ENCODE data around the gene MYO5B. TPM values are rescaled to one million over a fixed set of nuclear protein-coding genes. Genes with fewer than 3 reads are reported as not detected.

The MYO5B gene
- total RNA-seq, 1 donor from 2014 or later, result not detected

GRCh38 chr18:50080932-50081560 lies 113.9 kb downstream of the MYO5B start:
- no peak for DNase-seq (ENCODE audit: low spot score)
- peaks cover 2% of the 10 kb centered on the region for H3K27me3 Mint-ChIP-seq (ENCODE audit: low read depth)
- no peaks in the 10 kb centered on the region for H3K4me1 Mint-ChIP-seq (ENCODE audit: low read depth)
- intact Hi-C loops (cut with micrococcal nuclease), result no loop called here
- no peaks in the 10 kb centered on the region for H3K36me3 Mint-ChIP-seq (ENCODE audit: low read depth)
- H3K9me3 Mint-ChIP-seq, result no peaks in the 10 kb centered on the region
- no peak overlapping the region for H3K27ac Mint-ChIP-seq
- H3K4me3 Mint-ChIP-seq (ENCODE audit: low read depth), result no peak overlapping the region

GRCh38 chr18:50080316-50080715 lies 114.6 kb downstream of the MYO5B start:
- Mint-ChIP-seq H3K4me3 (ENCODE audit: low read depth) (no peak overlapping the region), H3K36me3 (ENCODE audit: low read depth) (no peaks in the 10 kb centered on the region), H3K4me1 (ENCODE audit: low read depth) (no peaks in the 10 kb centered on the region), H3K9me3 (no peaks in the 10 kb centered on the region), H3K27ac (no peak overlapping the region), H3K27me3 (ENCODE audit: low read depth) (peaks cover 2% of the 10 kb centered on the region)
- no peak for DNase-seq (ENCODE audit: low spot score)
- intact Hi-C loops (cut with micrococcal nuclease), result no loop called here

GRCh38 chr18:50079571-50080295 lies 115.2 kb downstream of the MYO5B start:
- no peak overlapping the region for H3K4me3 Mint-ChIP-seq (ENCODE audit: low read depth)
- H3K4me1 Mint-ChIP-seq (ENCODE audit: low read depth), result no peaks in the 10 kb centered on the region
- H3K36me3 Mint-ChIP-seq (ENCODE audit: low read depth), result no peaks in the 10 kb centered on the region
- intact Hi-C loops (cut with micrococcal nuclease), result no loop called here
- no peaks in the 10 kb centered on the region for H3K9me3 Mint-ChIP-seq
- no peak for DNase-seq (ENCODE audit: low spot score)
- H3K27me3 Mint-ChIP-seq (ENCODE audit: low read depth), result peaks cover 5% of the 10 kb centered on the region
- H3K27ac Mint-ChIP-seq, result no peak overlapping the region

GRCh38 chr18:50076277-50076676 lies 118.7 kb downstream of the MYO5B start:
- Mint-ChIP-seq H3K27ac (no peak overlapping the region), H3K4me3 (ENCODE audit: low read depth) (no peak overlapping the region), H3K27me3 (ENCODE audit: low read depth) (peaks cover 8% of the 10 kb centered on the region), H3K9me3 (no peaks in the 10 kb centered on the region), H3K36me3 (ENCODE audit: low read depth) (no peaks in the 10 kb centered on the region), H3K4me1 (ENCODE audit: low read depth) (no peaks in the 10 kb centered on the region)
- DNase-seq (ENCODE audit: low spot score), result no peak
- intact Hi-C loops (cut with micrococcal nuclease), result no loop called here

GRCh38 chr18:50075772-50076171 lies 119.2 kb downstream of the MYO5B start:
- Mint-ChIP-seq H3K27ac (no peak overlapping the region), H3K27me3 (ENCODE audit: low read depth) (peaks cover 13% of the 10 kb centered on the region), H3K36me3 (ENCODE audit: low read depth) (no peaks in the 10 kb centered on the region), H3K4me1 (ENCODE audit: low read depth) (no peaks in the 10 kb centered on the region), H3K4me3 (ENCODE audit: low read depth) (no peak overlapping the region), H3K9me3 (no peaks in the 10 kb centered on the region)
- intact Hi-C loops (cut with micrococcal nuclease), result no loop called here
- DNase-seq (ENCODE audit: low spot score), result no peak

GRCh38 chr18:50074404-50074803 lies 120.5 kb downstream of the MYO5B start:
- Mint-ChIP-seq H3K27me3 (ENCODE audit: low read depth) (peaks cover 13% of the 10 kb centered on the region), H3K9me3 (no peaks in the 10 kb centered on the region), H3K4me1 (ENCODE audit: low read depth) (no peaks in the 10 kb centered on the region), H3K27ac (no peak overlapping the region), H3K4me3 (ENCODE audit: low read depth) (no peak overlapping the region), H3K36me3 (ENCODE audit: low read depth) (no peaks in the 10 kb centered on the region)
- no peak for DNase-seq (ENCODE audit: low spot score)
- intact Hi-C loops (cut with micrococcal nuclease), result no loop called here

- Mint-ChIP-seq H3K36me3 (ENCODE audit: low read depth) (no peaks in the 10 kb centered on the region), H3K9me3 (no peaks in the 10 kb centered on the region), H3K4me1 (ENCODE audit: low read depth) (no peaks in the 10 kb centered on the region), H3K27me3 (ENCODE audit: low read depth) (peaks cover 13% of the 10 kb centered on the region), H3K4me3 (ENCODE audit: low read depth) (no peak overlapping the region), H3K27ac (no peak overlapping the region)
- intact Hi-C loops (cut with micrococcal nuclease), result no loop called here
- no peak for DNase-seq (ENCODE audit: low spot score)
Measured at GRCh38 chr18:50073319-50073718, 121.6 kb downstream of the MYO5B start.

GRCh38 chr18:50072146-50072545 lies 122.8 kb downstream of the MYO5B start:
- no peaks in the 10 kb centered on the region for H3K36me3 Mint-ChIP-seq (ENCODE audit: low read depth)
- no peaks in the 10 kb centered on the region for H3K4me1 Mint-ChIP-seq (ENCODE audit: low read depth)
- DNase-seq (ENCODE audit: low spot score), result no peak
- no peaks in the 10 kb centered on the region for H3K9me3 Mint-ChIP-seq
- no peak overlapping the region for H3K27ac Mint-ChIP-seq
- no peak overlapping the region for H3K4me3 Mint-ChIP-seq (ENCODE audit: low read depth)
- peaks cover 11% of the 10 kb centered on the region for H3K27me3 Mint-ChIP-seq (ENCODE audit: low read depth)
- intact Hi-C loops (cut with micrococcal nuclease), result no loop called here

- Mint-ChIP-seq H3K27me3 (ENCODE audit: low read depth) (peaks cover 13% of the 10 kb centered on the region), H3K36me3 (ENCODE audit: low read depth) (no peaks in the 10 kb centered on the region)
- intact Hi-C loops (cut with micrococcal nuclease), result no loop called here
Measured at GRCh38 chr18:50071397-50071796, 123.5 kb downstream of the MYO5B start.

GRCh38 chr18:50069422-50069821 lies 125.5 kb downstream of the MYO5B start:
- no peak for DNase-seq (ENCODE audit: low spot score)
- no peaks in the 10 kb centered on the region for H3K36me3 Mint-ChIP-seq (ENCODE audit: low read depth)
- intact Hi-C loops (cut with micrococcal nuclease), result no loop called here
- no peaks in the 10 kb centered on the region for H3K9me3 Mint-ChIP-seq
- H3K4me1 Mint-ChIP-seq (ENCODE audit: low read depth), result no peaks in the 10 kb centered on the region
- H3K27ac Mint-ChIP-seq, result no peak overlapping the region
- H3K27me3 Mint-ChIP-seq (ENCODE audit: low read depth), result peaks cover 14% of the 10 kb centered on the region
- no peak overlapping the region for H3K4me3 Mint-ChIP-seq (ENCODE audit: low read depth)

More at GRCh38 chr18:50071397-50071796, 123.5 kb downstream of the MYO5B start:
- Mint-ChIP-seq H3K4me3 (ENCODE audit: low read depth) (no peak overlapping the region), H3K4me1 (ENCODE audit: low read depth) (no peaks in the 10 kb centered on the region), H3K9me3 (no peaks in the 10 kb centered on the region), H3K27ac (no peak overlapping the region)
- no peak for DNase-seq (ENCODE audit: low spot score)

- Mint-ChIP-seq H3K27me3 (ENCODE audit: low read depth) (peaks cover 12% of the 10 kb centered on the region), H3K9me3 (no peaks in the 10 kb centered on the region), H3K27ac (no peak overlapping the region), H3K4me3 (ENCODE audit: low read depth) (no peak overlapping the region), H3K4me1 (ENCODE audit: low read depth) (no peaks in the 10 kb centered on the region), H3K36me3 (ENCODE audit: low read depth) (no peaks in the 10 kb centered on the region)
- DNase-seq (ENCODE audit: low spot score), result no peak
- intact Hi-C loops (cut with micrococcal nuclease), result no loop called here
Measured at GRCh38 chr18:50065527-50065926, 129.4 kb downstream of the MYO5B start.

GRCh38 chr18:50065039-50065438 lies 129.9 kb downstream of the MYO5B start:
- Mint-ChIP-seq H3K4me1 (ENCODE audit: low read depth) (no peaks in the 10 kb centered on the region), H3K36me3 (ENCODE audit: low read depth) (no peaks in the 10 kb centered on the region), H3K27me3 (ENCODE audit: low read depth) (peaks cover 12% of the 10 kb centered on the region), H3K27ac (no peak overlapping the region), H3K9me3 (no peaks in the 10 kb centered on the region), H3K4me3 (ENCODE audit: low read depth) (no peak overlapping the region)
- no peak for DNase-seq (ENCODE audit: low spot score)
- intact Hi-C loops (cut with micrococcal nuclease), result no loop called here

- Mint-ChIP-seq H3K27me3 (ENCODE audit: low read depth) (peaks cover 25% of the 10 kb centered on the region), H3K4me3 (ENCODE audit: low read depth) (no peak overlapping the region), H3K36me3 (ENCODE audit: low read depth) (no peaks in the 10 kb centered on the region), H3K4me1 (ENCODE audit: low read depth) (no peaks in the 10 kb centered on the region), H3K27ac (no peak overlapping the region), H3K9me3 (no peaks in the 10 kb centered on the region)
- intact Hi-C loops (cut with micrococcal nuclease), result no loop called here
- DNase-seq (ENCODE audit: low spot score), result no peak
Measured at GRCh38 chr18:50061876-50062517, 132.9 kb downstream of the MYO5B start.
